Ovary (tissue), 3 donors: ENCODE measurements around the gene TRIM44.

Experiments
- POLR2A ChIP-seq: fragments of 450-650 bp; IDR thresholded peaks from one replicate; pipeline ENCODE4 v1.6.1; 2017; ENCODE audit warnings: antibody characterized with exemption, mild to moderate bottlenecking, moderate library complexity
- TF ChIP-seq, protein P1 (sequence below), 3 donors: fragments of 450-650 bp in 2 of 3; fragments of 200-600 bp in 1 of 3; IDR thresholded peaks; one replicate each; pipeline versions ENCODE4 v1.5.1 to v1.8.0; 2016 to 2022; ENCODE audit warnings: antibody characterized with exemption in 3 of 3, mild to moderate bottlenecking in 1 of 3
- donor health status: DM: no; HTN: no; CAD: no.

DNA sequence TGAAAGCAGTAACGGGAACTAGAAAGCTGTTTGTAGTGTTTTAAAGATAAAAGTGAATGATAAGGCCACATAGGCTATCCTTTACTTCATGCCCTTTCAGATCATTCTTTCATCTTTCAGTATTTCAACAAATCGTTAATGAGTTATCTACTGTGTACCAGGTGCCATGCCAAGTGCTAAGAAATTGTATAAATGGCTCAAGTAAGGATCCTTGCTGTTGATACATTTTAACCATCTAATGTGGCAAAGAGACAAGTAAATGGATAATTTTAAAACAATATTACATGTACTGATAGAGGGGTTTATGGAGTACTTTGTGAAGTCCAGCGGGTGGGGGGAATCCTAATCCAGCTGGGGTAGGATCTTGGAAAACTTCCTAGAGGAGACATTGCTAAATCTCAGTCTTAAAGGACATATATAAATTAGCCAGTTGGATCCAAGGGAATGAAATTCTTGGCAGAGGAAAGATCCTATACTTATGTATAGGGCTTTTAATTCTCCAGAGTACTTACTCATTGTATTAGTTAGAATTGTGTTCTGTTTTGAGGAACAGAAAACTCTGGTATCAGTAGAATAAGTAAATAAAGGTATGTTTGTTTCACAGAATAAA, 119.4 kb downstream of the TRIM44 start:
- TF ChIP-seq, protein P1, sequence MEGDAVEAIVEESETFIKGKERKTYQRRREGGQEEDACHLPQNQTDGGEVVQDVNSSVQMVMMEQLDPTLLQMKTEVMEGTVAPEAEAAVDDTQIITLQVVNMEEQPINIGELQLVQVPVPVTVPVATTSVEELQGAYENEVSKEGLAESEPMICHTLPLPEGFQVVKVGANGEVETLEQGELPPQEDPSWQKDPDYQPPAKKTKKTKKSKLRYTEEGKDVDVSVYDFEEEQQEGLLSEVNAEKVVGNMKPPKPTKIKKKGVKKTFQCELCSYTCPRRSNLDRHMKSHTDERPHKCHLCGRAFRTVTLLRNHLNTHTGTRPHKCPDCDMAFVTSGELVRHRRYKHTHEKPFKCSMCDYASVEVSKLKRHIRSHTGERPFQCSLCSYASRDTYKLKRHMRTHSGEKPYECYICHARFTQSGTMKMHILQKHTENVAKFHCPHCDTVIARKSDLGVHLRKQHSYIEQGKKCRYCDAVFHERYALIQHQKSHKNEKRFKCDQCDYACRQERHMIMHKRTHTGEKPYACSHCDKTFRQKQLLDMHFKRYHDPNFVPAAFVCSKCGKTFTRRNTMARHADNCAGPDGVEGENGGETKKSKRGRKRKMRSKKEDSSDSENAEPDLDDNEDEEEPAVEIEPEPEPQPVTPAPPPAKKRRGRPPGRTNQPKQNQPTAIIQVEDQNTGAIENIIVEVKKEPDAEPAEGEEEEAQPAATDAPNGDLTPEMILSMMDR (IDR thresholded peaks at IDR 0.05) = no peak
- no peak for TF ChIP-seq POLR2A
